Measurements from ENCODE around the gene PCDHB4.
A peak's percentile ranks its signal among the peaks of the same experiment; 100 is the strongest.
"Not testable (repeated sequence)": the region's sequence is repeated elsewhere in the genome, so short reads cannot be mapped to it uniquely, and the experiment has no call there.

The PCDHB4 gene

DNA sequence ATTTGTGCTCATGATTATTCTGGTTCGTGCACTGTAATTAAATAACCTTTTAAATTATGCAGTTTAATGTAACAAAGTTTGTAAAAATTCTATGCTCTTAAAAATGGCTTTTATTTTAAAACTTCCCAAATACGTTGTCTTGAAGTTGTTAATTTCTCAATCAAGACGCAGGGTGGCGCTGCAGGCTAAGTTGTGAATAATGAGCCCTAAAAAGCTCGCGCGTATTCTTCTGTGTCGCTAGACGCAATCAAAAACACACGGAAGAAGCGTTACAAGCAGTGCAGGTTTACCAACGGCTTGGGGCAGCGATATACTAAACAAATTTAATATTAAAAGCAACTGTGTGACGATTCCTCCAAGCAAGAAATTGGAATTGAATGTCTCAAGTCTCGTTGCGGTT, at the start of gene PCDHB4:
Gene PCDHB4, plus strand, starts transcription at position 256 of the 400 bp plus-strand sequence. CDS start 181 bp downstream, outside the sequence.
- DNase-seq (ENCODE audit: low spot score) = no peak

DNA sequence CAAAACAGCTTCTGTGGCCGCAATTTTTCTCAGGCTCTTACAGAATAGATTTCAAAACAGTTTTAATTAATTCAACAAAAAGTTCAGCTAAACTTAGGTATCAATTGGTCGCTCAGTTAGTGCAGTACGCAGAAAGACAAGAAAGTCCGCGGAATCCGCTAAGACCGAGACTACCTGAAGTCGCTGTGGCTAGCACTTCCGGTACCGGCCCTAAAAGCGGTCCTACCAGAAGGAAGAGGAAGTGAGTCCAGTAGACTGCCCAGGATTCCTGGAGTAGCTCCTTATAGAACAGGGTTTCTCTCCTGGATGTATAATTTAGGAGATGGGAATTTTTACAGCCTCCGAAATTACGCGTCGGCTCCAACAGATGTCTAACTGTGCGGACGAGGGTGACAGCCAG, 43.8 kb upstream of the PCDHB4 start:
- DNase-seq (ENCODE audit: low spot score) = no peak

DNA sequence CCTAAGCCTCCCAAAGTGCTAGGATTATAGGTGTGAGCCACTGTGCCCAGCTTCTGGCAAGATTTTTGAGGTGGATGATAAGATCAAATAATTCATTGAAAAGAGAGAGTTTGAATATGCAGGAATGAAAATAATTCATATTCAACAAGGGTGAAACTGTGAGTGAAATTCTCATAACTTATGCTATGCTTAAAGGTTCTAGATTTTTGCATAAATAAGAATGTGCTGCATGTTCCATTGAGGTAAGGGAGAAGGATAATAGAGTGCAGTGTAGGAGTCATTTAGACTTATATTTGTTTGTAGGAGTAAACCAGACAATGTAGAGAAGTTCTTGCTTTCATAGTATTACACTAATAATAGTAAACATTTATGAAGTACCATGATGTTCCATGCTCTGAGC, 39.4 kb upstream of the PCDHB4 start:
- no peak for DNase-seq (ENCODE audit: low spot score)

DNA sequence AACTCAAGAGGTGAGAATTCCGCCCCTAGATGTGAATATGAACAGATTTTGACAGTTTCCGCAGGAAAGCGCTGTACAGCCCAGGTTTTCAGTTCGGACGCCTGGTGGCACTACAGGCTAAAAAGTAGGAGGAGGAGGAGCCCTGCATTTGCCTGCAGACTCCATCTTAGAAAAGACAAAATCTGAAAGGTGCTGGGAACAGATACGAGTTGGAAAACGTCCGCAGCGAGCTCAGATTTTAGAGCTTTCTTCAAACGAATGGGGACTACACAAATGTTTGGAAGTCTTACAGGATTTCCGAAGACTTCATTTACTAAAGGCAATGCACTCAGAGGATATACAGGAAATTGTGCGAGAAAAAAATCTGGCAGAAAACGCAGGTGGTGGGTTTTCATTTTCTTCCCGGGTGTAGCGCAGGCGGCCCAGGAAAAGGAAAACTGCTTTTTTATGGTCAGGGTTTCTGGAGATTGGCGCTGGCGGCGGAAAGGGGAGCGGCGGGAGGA, 37.1 kb upstream of the PCDHB4 start:
- peak; percentile 2 for DNase-seq (ENCODE audit: low spot score)

DNA sequence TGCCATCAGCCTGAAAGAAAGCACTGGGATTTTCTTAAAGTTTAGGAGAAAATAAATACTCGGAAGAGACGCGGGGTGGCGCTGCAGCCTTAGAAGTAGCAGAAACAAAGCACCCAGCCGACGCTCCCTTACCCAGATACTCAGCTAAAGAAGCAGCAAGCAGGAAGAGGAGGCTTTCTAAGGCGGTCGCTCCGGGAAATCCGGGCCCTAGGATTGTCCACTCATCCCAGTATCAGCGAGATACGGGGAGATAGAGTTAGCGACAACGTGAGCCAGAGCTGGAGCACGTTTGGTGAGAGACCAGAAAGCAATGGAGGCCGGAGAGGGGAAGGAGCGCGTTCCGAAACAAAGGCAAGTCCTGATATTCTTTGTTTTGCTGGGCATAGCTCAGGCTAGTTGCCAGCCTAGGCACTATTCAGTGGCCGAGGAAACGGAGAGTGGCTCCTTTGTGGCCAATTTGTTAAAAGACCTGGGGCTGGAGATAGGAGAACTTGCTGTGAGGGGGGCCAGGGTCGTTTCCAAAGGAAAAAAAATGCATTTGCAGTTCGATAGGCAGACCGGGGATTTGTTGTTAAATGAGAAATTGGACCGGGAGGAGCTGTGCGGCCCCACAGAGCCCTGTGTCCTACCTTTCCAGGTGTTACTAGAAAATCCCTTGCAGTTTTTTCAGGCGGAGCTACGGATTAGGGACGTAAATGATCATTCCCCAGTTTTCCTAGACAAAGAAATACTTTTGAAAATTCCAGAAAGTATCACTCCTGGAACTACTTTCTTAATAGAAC, 26.9 kb upstream of the PCDHB4 start, which contains the start of gene PCDHB2:
Gene PCDHB2, plus strand, starts transcription at position 135 of the 782 bp plus-strand sequence. Its CDS starts 176 bp downstream, at position 311.
- no peak for DNase-seq (ENCODE audit: low spot score)

DNA sequence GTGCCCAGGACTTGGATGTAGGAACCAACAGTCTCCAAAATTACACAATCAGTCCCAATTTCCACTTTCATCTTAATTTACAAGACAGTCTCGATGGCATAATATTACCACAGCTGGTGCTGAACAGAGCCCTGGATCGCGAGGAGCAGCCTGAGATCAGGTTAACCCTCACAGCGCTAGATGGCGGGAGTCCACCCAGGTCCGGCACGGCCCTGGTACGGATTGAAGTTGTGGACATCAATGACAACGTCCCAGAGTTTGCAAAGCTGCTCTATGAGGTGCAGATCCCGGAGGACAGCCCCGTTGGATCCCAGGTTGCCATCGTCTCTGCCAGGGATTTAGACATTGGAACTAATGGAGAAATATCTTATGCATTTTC, 26.4 kb upstream of the PCDHB4 start:
- DNase-seq (ENCODE audit: low spot score) = no peak

DNA sequence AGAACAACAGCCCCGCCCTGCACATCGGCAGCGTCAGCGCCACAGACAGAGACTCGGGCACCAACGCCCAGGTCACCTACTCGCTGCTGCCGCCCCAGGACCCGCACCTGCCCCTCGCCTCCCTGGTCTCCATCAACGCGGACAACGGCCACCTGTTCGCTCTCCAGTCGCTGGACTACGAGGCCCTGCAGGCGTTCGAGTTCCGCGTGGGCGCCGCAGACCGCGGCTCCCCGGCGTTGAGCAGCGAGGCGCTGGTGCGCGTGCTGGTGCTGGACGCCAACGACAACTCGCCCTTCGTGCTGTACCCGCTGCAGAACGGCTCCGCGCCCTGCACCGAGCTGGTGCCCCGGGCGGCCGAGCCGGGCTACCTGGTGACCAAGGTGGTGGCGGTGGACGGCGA, 25.4 kb upstream of the PCDHB4 start:
- not testable (repeated sequence) for DNase-seq (ENCODE audit: low spot score)

DNA sequence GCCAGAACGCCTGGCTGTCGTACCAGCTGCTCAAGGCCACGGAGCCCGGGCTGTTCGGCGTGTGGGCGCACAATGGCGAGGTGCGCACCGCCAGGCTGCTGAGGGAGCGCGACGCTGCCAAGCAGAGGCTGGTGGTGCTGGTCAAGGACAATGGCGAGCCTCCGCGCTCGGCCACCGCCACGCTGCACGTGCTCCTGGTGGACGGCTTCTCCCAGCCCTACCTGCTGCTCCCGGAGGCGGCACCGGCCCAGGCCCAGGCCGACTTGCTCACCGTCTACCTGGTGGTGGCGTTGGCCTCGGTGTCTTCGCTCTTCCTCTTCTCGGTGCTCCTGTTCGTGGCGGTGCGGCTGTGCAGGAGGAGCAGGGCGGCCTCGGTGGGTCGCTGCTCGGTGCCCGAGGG, 25.0 kb upstream of the PCDHB4 start:
- not testable (repeated sequence) for DNase-seq (ENCODE audit: low spot score)

DNA sequence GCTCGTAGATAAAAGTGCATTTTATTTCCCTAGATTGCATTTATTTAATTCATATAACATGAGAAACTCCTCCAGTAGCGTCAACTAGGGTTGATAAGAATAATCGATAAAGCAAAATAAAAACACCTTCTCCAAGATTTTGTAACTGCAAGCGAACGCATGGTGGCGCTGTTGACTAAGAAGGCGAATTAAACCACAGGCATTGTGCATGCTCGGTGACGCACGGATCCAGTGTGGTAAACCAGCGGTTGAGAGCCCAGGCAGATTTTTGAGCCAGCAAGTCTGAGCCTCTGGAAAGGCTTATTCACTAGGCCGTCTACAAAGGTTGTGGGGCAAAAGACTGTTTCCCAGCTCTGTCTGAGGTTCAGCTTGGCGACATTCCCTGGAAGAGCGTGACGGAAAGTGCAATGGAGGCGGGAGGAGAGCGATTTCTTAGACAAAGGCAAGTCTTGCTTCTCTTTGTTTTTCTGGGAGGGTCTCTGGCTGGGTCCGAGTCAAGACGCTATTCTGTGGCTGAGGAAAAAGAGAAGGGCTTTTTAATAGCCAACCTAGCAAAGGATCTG, 21.3 kb upstream of the PCDHB4 start, which contains the start of gene PCDHB3:
Gene PCDHB3, plus strand, starts transcription at position 231 of the 563 bp plus-strand sequence. Its CDS starts 177 bp downstream, at position 408.
- DNase-seq (ENCODE audit: low spot score) = no peak

DNA sequence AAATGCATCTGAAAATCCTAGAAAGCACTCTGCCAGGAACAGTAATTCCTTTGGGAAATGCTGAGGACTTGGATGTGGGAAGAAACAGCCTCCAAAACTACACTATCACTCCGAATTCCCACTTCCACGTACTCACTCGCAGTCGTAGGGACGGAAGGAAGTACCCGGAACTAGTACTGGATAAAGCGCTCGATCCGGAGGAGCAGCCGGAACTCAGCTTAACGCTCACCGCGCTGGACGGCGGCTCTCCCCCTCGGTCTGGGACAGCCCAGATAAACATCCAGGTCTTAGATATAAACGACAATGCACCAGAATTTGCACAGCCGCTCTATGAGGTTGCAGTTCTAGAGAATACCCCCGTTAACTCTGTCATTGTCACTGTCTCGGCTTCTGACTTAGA, 20.6 kb upstream of the PCDHB4 start:
- no peak for DNase-seq (ENCODE audit: low spot score)

DNA sequence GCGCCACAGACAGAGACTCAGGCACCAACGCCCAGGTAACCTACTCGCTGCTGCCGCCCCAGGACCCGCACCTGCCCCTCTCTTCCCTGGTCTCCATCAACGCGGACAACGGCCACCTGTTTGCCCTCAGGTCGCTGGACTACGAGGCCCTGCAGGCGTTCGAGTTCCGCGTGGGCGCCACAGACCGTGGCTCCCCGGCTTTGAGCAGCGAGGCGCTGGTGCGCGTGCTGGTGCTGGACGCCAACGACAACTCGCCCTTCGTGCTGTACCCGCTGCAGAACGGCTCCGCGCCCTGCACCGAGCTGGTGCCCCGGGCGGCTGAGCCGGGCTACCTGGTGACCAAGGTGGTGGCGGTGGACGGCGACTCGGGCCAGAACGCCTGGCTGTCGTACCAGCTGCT, 19.5 kb upstream of the PCDHB4 start:
- DNase-seq (ENCODE audit: low spot score) = not testable (repeated sequence)

DNA sequence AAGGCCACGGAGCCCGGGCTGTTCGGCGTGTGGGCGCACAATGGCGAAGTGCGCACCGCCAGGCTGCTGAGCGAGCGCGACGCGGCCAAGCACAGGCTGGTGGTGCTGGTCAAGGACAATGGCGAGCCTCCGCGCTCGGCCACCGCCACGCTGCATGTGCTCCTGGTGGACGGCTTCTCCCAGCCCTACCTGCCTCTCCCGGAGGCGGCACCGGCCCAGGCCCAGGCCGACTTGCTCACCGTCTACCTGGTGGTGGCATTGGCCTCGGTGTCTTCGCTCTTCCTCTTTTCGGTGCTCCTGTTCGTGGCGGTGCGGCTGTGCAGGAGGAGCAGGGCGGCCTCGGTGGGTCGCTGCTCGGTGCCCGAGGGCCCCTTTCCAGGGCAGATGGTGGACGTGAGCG, 19.1 kb upstream of the PCDHB4 start:
- not testable (repeated sequence) for DNase-seq (ENCODE audit: low spot score)

DNA sequence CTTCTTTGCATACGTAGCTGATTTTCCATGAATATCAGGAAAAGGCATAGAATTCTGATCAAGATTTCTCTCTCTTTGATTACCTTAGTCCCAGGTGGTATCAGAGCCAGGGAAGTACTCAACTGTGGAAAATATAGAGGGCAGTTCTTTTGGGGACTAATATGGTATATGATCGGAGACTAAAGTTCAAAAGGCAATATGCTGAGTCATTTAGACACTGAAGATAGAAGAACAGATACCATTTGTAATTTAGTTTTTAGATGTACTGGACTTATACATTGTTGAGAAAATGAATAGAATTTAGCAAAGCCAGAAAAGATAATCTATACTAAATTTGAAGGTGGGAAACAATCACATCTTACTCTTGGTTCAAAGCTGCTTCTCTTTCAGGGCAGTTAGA, 16.3 kb upstream of the PCDHB4 start:
- no peak for DNase-seq (ENCODE audit: low spot score)

DNA sequence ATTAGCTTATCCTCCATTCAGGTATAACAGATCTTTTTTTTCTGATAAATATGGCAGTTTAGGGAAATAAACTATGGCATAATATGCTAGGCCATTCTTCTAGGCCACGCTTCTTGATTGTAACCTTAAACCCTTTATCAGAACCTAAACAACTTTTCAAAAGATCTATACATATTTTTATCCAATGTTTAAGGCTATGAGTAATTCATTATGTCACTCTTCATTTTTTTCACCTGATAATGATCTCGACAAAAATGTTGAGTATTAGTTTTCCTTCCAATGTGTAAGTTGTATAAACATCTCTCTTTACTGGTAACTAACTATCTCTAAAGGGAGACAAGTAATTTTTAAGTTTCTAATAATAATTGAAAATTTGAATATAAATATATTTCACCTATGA, 2.4 kb upstream of the PCDHB4 start:
- no peak for DNase-seq (ENCODE audit: low spot score)

DNA sequence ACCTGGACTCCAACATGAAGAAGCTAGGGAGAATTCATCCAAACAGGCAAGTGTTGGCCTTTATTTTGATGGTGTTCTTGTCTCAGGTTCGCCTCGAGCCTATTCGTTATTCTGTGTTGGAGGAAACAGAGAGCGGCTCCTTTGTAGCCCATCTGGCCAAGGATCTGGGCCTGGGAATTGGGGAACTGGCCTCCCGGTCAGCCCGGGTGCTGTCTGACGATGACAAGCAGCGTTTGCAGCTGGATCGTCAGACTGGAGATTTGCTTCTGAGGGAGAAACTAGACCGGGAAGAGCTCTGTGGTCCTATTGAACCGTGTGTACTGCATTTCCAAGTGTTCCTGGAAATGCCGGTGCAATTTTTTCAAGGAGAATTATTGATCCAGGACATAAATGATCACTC, 367 bp downstream of the PCDHB4 start:
- DNase-seq (ENCODE audit: low spot score) = no peak

DNA sequence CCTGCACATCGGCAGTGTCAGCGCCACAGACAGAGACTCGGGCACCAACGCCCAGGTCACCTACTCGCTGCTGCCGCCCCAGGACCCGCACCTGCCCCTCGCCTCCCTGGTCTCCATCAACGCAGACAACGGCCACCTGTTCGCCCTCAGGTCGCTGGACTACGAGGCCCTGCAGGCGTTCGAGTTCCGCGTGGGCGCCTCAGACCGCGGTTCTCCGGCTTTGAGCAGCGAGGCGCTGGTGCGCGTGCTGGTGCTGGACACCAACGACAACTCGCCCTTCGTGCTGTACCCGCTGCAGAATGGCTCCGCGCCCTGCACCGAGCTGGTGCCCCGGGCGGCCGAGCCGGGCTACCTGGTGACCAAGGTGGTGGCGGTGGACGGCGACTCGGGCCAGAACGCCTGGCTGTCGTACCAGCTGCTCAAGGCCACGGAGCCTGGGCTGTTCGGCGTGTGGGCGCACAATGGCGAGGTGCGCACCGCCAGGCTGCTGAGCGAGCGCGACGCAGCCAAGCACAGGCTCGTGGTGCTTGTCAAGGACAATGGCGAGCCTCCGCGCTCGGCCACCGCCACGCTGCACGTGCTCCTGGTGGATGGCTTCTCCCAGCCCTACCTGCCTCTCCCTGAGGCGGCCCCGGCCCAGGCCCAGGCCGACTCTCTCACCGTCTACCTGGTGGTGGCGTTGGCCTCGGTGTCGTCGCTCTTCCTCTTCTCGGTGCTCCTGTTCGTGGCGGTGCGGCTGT, 1.9 kb downstream of the PCDHB4 start:
- DNase-seq (ENCODE audit: low spot score) = not testable (repeated sequence)

DNA sequence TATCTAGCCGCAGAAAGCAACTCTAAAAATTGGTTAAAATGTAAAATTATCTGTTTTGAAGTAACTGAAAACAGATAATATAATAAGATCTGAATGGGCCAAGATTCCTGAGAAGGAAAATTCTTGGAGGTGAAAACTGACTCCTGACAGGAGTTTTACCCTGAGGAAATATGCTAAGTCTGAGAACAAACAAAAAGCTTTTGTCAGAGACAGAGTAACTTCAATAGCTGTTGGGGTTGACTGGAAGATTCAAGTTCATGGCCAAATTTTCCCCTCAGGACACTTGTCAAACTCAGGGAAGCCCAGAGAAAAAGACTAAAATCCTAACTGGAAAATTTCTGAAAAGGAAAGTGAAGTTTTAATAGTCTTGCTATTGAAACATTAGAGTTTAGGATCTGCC, 5.7 kb downstream of the PCDHB4 start:
- DNase-seq (ENCODE audit: low spot score) = no peak

DNA sequence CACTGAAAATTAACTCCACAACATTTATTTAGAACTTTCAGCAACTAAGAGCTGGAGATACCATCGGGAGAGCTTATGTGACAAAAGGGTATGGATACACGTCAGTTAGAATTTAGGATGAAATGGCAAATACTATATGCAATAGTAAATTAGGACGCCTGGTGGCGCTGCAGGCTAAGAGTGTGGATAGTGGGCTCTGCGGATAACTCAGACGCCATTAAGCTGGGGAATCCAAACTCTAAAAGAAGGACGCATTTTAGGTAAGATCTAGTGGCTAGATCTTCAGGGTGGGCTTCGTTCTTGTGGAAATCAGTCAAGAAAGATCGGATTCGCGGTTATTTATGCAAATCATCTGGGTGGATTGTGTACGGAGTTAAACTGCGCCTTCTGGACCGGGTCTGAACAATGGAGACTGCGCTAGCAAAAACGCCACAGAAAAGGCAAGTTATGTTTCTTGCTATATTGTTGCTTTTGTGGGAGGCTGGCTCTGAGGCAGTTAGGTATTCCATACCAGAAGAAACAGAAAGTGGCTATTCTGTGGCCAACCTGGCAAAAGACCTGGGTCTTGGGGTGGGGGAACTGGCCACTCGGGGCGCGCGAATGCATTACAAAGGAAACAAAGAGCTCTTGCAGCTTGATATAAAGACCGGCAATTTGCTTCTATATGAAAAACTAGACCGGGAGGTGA, 13.6 kb downstream of the PCDHB4 start, which contains the start of gene PCDHB5:
Gene PCDHB5, plus strand, starts transcription at position 177 of the 688 bp plus-strand sequence. Its CDS starts 229 bp downstream, at position 406.
- no peak for DNase-seq (ENCODE audit: low spot score)

DNA sequence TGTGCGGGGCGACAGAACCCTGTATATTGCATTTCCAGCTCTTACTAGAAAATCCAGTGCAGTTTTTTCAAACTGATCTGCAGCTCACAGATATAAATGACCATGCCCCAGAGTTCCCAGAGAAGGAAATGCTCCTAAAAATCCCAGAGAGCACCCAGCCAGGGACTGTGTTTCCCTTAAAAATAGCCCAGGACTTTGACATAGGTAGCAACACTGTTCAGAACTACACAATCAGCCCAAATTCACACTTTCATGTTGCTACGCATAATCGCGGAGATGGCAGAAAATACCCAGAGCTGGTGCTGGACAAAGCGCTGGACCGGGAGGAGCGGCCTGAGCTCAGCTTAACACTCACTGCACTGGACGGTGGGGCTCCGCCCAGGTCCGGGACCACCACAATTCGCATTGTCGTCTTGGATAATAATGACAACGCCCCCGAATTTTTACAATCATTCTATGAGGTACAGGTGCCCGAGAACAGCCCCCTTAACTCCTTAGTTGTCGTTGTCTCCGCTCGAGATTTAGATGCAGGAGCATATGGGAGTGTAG, 14.2 kb downstream of the PCDHB4 start:
- no peak for DNase-seq (ENCODE audit: low spot score)

DNA sequence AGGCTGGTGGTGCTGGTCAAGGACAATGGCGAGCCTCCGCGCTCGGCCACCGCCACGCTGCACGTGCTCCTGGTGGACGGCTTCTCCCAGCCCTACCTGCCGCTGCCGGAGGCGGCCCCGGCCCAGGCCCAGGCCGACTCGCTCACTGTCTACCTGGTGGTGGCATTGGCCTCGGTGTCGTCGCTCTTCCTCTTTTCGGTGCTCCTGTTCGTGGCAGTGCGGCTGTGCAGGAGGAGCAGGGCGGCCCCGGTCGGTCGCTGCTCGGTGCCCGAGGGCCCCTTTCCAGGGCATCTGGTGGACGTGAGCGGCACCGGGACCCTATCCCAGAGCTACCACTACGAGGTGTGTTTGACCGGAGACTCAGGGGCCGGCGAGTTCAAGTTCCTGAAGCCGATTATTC, 15.7 kb downstream of the PCDHB4 start:
- DNase-seq (ENCODE audit: low spot score) = not testable (repeated sequence)

DNA sequence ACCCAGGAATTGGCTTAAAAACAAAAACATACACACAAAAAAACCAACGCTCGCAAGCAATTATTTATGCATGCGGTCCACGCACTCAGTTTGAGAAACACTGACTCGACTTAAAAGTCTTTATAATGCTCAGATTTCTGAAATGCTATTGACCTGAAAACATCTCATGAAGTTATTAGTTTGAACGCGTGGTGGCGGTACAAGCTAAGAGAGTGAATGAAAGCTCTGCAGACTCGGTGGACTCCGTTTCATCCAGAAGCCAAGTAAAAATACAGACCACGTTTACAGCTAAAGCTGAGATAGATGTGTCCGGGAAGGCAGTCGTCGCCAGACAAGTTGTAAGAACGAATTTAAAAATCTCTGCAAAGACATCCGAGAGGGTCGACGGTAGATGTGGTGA, 28.2 kb downstream of the PCDHB4 start, which contains the start of gene PCDHB6:
Gene PCDHB6, plus strand, starts transcription at position 246 of the 400 bp plus-strand sequence. CDS start 201 bp downstream, outside the sequence.
- peak; percentile 0 for DNase-seq (ENCODE audit: low spot score)

All from kidney capillary endothelial cell (primary cell).